NCI-H774 (cell line): ENCODE results near the gene SS18L1.

Experiments used
- DNase-seq: peaks from one replicate; lab custom pipeline; 2025; lab: John Stamatoyannopoulos, UW

SS18L1 gene

DNA sequence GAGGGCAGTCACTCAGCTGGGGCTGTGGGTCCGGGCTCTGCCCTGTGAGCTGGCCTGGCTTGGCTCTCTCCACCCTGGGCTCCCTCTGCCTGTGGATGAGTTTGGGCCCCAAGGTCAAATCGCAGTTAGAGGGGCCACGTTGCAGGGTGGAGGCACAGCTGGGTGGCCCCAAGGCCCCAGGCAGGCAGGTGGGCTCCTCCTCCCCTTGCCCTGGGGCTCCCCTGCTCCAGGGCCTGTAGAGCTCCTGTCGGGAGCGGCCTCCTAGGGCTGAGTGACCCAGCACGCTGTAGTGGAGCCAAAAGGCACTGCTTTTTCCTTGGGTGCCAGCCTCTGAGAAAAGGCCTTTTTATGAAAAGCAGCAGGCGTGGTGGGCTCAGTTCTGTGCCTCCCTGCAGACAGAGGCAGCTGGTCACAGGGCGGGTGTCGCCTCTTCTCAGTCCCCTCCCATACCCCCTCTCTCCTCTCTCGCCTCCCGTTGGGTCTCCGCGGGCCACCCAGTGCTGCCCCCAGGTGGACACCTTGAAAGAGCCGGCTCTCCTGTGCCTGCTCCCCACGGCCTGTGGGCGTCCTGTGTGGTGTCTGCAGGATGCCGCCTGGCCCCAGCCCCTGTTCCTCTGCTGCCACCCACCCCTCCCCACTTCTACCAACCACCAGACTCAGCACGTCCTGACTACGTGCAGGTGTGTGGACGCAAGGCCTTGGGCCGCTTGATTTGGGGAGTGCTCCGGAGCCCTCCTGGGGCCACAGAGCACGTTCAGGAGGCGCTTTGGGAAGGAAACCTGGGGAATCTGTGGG, 13.2 kb downstream of the SS18L1 start:
- DNase-seq = no peak

DNA sequence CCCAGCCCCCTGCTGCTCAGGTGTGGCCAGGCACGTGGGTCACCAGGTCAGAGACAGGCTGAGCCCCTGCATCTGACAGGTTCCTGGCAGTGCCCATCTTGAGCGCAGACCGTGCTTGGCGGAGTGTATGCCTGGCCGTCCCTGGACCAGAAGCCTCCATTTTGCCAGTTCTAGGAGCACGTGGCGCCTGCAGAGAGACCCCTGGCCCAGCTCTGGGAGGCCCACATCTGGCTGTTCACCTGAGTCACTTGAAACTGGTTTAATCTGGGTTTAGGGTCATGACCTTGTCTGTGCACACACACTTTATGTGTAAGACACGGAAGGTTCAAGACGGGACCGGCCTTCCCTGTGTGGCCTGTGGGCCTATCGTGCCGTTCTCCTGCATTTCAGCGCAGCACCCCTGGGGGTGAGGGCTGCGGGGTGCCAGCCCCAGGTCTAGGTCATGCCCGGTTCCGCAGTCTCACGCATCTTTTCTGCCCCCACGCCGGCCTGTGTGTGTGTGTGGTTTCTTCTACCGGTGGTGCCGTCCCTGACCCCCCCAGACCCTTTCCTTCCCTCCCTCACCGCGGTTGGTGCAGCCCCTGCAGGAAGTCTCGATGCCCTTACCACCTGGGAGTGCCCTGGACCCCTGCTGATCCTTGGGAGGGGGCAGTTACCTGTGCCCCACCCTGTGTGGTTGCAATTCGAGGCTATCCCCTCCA, 14.0 kb downstream of the SS18L1 start:
- DNase-seq = no peak

DNA sequence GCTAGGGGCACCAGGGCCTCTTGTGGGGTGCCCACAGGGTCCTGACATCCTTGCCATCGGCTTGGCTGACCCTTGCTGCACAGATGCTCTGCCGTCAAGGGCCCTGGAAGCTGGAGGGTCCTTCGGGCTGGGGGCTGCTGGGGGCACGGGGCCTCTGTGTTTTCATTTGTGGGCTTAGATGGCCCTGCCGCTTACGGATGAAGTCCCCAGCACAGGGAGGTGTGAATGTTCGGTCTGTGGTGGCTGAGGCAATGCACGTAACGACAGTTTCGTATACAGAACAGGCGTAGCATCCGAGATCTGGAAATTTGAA, 14.5 kb downstream of the SS18L1 start:
- DNase-seq = no peak

DNA sequence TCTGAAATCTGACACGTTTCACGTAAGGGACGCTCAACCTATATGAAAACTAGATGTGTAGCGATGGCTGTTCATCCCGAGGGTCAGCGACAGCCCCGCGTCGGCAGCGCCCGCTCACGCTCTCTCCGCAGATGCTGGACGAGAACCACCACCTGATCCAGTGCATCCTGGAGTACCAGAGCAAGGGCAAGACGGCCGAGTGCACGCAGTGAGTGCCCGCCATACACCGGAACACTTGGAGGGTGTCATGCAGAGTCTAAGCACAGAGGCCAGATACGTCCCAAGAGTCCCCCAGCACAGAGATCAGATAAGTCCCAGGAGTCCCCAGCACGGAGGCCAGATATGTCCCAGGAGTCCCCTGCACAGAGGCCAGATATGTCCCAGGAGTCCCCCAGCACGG, 15.0 kb downstream of the SS18L1 start:
- no peak for DNase-seq

DNA sequence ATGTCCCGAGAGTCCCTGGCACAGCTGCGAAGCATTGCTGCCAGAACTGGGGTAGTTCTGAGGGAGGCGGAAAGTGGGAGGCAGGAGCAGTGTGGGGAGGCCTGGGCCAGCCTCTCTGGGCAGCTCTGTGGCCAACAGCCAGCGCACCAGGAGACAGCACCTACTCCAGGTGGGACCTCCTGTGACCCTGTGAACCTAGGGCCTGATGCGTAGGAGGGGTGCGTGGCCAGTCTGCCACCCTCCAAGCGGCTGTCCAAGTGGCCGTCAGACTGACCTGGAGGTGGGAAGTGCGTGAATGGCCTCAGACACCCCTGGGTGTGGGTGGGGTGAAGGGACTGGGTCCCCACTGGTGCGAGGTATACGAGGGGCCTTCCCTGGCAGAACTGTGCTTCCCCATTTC, 15.5 kb downstream of the SS18L1 start:
- DNase-seq = no peak

DNA sequence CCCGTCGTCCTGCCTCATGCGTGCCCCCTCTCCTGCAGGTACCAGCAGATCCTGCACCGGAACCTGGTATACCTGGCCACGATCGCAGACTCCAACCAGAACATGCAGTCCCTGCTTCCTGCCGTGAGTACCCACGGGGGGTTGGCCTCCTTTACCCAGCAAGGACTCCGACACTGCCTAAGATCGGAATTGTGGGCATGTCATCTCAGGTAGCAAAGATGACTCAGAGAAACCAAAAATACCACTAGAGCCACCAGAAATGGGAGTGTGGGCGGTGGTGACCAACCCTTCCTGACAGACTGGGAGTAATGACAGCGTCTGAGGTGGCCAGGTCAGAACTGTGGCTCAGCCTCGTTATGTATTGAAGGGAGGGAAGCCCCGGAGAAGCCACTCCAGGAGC, 16.3 kb downstream of the SS18L1 start:
- no peak for DNase-seq

- no peak for DNase-seq
These were observed 16.7 kb downstream of the SS18L1 start for GRCh38 chr20:62160253-62160652.

GRCh38 chr20:62160876-62161275, 17.3 kb downstream of the SS18L1 start:
- DNase-seq = no peak

DNA sequence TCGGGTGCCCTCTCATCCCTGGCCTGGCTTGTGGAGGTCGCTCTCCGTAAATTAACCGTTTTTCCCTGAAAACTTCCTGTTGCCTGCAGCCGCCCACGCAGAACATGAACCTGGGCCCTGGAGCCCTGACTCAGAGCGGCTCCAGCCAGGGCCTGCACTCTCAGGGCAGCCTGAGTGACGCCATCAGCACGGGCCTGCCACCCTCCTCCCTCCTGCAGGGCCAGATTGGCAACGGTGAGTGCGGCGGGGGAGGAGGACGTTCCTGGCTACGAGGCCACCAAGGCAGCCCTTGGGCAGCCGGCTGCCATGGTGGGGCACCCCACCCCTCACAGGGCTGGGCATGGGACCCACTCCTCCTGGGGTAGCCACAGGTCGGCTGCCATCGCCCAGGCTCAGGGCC, 17.8 kb downstream of the SS18L1 start:
- no peak for DNase-seq

DNA sequence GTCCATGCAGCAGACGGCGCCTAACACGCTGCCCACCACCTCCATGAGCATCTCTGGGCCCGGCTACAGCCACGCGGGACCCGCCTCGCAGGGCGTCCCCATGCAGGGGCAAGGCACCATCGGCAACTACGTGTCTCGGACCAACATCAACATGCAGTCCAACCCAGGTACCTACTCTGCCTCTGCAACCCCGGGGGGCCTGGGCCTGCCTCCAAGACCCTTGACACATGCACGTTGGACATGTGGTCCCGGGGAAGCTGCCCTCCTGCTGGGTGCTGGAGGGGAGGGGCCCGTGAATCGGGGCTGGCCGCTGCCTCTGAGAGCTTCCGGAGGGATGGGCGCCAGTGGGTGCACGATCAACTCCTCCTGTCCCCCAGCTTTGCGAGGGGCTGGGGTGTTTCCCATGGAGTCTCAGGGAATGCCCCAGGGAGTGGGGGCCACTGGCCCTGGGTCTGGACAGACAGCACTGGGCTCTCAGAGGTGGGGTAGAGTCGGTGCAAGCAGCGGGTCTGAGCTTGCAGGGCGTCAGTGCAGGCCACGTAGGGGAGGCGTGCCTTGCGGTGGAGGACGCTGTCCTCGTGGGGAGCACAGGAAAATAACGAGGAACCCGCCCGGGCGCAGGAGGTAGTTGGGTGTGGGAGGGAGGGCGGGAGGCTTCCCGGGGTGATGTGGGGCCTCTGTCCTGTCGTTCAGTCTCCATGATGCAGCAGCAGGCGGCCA, 19.4 kb downstream of the SS18L1 start:
- no peak for DNase-seq

DNA sequence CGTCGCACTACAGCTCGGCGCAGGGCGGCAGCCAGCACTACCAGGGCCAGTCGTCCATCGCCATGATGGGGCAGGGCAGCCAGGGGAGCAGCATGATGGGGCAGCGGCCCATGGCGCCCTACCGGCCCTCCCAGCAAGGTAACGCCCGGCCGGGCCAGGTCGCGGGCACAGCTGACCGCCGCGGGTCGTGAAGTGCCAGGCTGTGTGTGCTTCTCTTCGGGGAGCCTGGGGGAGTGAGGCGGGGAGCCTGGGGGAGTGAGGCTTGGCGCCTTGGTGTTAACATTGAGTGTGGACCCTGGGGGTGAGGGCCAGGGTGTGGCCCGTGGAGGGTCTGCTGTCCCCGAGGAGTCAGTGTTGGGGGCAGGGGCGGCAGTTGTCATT, 19.9 kb downstream of the SS18L1 start:
- DNase-seq = no peak

GRCh38 chr20:62163986-62164762, 20.6 kb downstream of the SS18L1 start:
- DNase-seq = no peak

- DNase-seq = no peak
These were observed 21.6 kb downstream of the SS18L1 start for GRCh38 chr20:62164879-62165761.

- no peak for DNase-seq
These were observed 22.3 kb downstream of the SS18L1 start for GRCh38 chr20:62165762-62166399.

DNA sequence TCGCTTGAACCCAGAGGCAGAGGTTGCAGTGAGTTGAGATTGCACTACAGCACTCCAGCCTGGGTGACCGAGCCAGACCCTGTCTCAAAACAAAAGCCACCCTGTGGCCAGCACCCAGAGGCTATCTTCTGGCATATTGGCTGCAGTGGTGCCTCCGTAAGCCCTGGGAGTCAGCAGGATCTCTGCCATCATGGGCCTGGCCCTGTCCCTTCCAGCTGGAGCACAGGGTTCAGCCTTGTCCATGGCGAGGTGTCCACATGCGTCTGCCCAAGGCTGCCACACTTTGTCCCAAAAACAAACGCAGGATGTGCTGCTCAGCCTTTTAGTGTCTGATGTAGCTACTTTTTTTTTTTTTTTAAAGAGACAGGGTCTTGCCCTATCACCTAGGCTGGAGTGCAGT, 23.9 kb downstream of the SS18L1 start:
- DNase-seq = no peak

DNA sequence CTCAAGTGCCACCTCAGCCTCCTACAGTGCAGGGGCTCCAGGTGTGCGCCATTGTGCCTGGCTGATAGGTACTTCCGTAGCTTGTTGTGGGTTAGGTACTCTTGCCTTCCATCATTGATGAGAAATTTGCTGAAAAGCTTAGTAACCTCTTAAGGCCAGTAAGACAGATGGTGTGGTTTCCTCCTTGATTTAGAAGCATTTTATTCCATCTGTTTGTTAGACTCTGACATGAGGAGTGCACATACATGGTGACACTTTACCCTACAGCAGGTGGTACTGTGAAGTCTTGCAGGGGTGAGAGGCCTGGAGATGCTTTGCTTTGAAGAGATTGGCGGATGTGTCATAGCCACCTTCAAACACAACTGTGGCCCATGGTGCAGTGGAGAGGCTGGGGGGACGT, 24.5 kb downstream of the SS18L1 start:
- no peak for DNase-seq

DNA sequence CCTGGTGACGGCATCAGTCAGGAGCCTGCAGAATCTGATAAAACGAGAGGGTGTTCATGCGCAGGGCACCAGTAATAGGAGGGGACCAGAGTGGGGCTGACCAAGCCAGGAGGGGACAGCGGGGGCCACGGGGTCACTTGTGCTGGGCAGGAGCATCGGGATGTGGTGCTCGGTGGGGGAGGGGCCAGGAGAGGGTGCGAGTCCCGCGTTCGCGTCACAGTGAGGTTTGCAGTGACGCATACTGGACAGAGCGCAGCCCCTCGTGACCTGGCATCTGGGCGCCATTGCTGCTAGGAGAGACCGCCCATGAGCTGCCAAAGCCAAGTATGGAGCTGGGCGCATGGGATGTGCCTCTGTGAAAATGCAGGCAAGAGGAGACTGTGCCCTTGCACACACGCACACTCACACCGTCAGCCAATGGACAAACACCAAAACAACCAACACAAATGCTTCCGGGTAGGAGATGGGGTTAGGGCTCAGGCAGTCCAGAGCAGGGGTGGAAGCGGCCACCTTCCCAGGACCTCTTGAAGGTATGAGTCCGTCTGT, 25.4 kb downstream of the SS18L1 start:
- no peak for DNase-seq

GRCh38 chr20:62170536-62170935, 27.0 kb downstream of the SS18L1 start:
- DNase-seq = no peak

- DNase-seq = no peak
These were observed 27.7 kb downstream of the SS18L1 start for GRCh38 chr20:62171245-62171644.

DNA sequence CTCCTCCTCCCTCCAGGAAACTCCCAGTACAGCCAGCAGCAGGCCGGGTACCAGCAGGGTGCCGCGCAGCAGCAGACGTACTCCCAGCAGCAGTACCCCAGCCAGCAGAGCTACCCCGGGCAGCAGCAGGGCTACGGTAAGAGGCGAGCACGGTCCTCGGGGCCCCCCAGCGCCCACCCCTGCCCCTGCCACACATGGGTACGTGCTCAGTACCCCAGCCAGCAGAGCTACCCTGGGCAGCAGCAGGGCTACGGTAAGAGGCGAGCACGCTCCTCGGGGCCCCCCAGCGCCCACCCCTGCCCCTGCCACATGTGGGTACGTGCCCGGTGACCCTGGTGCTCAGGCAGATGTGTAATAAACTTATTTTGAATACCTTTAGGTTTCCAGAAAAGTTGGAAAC, 29.1 kb downstream of the SS18L1 start:
- no peak for DNase-seq
